Loucy (cell line): ENCODE data around the gene GSG1L.

Experiments
- CTCF ChIP-seq: fragments of 200-600 bp; sonication (generic); conservative IDR thresholded peaks from 2 replicates; pipeline ENCODE4 v1.5.1; 2014; ENCODE audit warnings: mild to moderate bottlenecking, antibody characterized with exemption, low read length
- EZH2phosphoT487 ChIP-seq: fragments of 200-600 bp; IDR thresholded peaks from 2 replicates; pipeline ENCODE4 v1.6.1; 2018; ENCODE audit warnings: antibody characterized with exemption, mild to moderate bottlenecking, moderate library complexity, borderline replicate concordance

- no peak for TF ChIP-seq CTCF
- TF ChIP-seq EZH2phosphoT487 = no peak
Observed at GRCh38 chr16:27839419-27839818, 224.1 kb downstream of the GSG1L start.
